MM.1S (cell line): ENCODE measurements around the gene ENOX1.

ENCODE experiments used
- EZH2phosphoT487 ChIP-seq: fragments of 300-600 bp; sonication (generic); IDR thresholded peaks from 2 replicates; pipeline ENCODE4 v1.6.1; 2018; ENCODE audit warnings: antibody characterized with exemption, low read length
- TF ChIP-seq, protein P1 (sequence below): fragments of 300-600 bp; sonication (generic); IDR thresholded peaks from 2 replicates; pipeline ENCODE4 v1.5.1; 2016; ENCODE audit warnings: antibody characterized with exemption, low read length, mixed read lengths

DNA sequence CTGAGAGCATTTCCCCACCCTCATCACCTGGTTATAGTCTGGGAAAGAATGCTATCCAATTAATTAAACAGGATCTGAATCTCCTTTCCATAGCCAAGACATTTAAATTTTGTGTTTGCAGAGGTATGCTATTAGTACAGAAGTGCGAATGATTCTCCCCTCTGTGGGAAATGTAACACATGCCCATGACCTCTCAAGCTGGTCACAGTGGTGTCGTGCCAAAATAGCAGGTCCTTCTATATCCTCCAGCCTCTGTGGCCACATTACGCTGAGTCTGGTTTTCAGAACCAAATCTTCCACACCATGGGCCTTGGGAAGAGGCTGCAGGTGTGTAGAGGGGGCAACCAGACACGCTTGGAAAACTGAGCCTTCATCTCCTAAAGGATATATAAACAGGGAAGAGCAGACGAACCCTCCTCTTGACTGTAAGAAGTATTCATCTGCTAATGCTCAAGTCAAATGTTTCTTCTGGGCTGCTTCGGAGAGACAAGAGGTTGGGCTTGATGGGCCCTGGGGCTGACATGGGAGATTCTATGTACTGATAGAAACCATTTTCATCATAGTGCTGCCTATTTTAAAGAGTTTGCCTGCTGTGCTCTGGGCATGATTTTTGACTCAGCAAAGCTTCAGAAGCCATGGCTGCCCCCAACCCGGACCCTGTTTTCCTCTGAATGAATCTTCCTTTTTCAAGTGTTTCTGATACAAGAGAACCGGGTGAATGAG is 565.7 kb downstream of the ENOX1 start:
- TF ChIP-seq, protein P1, sequence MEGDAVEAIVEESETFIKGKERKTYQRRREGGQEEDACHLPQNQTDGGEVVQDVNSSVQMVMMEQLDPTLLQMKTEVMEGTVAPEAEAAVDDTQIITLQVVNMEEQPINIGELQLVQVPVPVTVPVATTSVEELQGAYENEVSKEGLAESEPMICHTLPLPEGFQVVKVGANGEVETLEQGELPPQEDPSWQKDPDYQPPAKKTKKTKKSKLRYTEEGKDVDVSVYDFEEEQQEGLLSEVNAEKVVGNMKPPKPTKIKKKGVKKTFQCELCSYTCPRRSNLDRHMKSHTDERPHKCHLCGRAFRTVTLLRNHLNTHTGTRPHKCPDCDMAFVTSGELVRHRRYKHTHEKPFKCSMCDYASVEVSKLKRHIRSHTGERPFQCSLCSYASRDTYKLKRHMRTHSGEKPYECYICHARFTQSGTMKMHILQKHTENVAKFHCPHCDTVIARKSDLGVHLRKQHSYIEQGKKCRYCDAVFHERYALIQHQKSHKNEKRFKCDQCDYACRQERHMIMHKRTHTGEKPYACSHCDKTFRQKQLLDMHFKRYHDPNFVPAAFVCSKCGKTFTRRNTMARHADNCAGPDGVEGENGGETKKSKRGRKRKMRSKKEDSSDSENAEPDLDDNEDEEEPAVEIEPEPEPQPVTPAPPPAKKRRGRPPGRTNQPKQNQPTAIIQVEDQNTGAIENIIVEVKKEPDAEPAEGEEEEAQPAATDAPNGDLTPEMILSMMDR = no peak
- no peak for TF ChIP-seq EZH2phosphoT487
